Endothelial cell of umbilical vein (primary cell): ENCODE results near the gene TMEM220. TPM values are rescaled to one million over a fixed set of nuclear protein-coding genes. Genes with fewer than 3 reads are reported as not detected.

ENCODE experiments used
- BruUV-seq: library from RNA; stranded (reverse); fragments of 400-500 nt; replicated peaks from 2 replicates; lab custom pipeline; 2021; lab: Mats Ljungman, UMichigan
- CTCF ChIA-PET: fragments of 300-600, 350-600 bp; sonication (Branson Sonifier 250); formaldehyde crosslinking; loops from one replicate; lab custom pipeline; 2021; ENCODE audit warnings: antibody characterized with exemption, inconsistent platforms; lab: Charles Lee
- POLR2A ChIA-PET: fragments of 300-600, 350-600 bp; sonication (Branson Sonifier 250); formaldehyde crosslinking; loops from one replicate; lab custom pipeline; 2021; ENCODE audit warnings: antibody characterized with exemption, inconsistent platforms; lab: Charles Lee
- DNase-seq: peaks from one replicate; pipeline ENCODE4 v3.0.0-alpha.2; 2011; ENCODE audit warnings: low read depth, low spot score
- FAIRE-seq: peaks from 2 replicates; lab custom pipeline; 2011; peaks lifted over from hg19 to GRCh38; lab: Jason Lieb, UNC
- H2AFZ ChIP-seq: 2 replicates; pipeline ENCODE4 v1.6.0; 2012; ENCODE audit warnings: low read depth, low read length, control low read depth, inconsistent platforms
- H3K27ac ChIP-seq: 2 replicates; pipeline ENCODE4 v1.5.1; 2011; ENCODE audit warnings: low read depth, mild to moderate bottlenecking, control low read depth, low read length, moderate library complexity; ENCODE audit not compliant: insufficient read depth
- H3K27me3 ChIP-seq, 2 experiments: 2 replicates each; pipeline versions ENCODE4 v1.6.0 to v1.6.1; 2011; ENCODE audit warnings: low read length in 2 of 2, mixed read lengths in 1 of 2; ENCODE audit not compliant: control insufficient read depth in 2 of 2, insufficient read depth in 2 of 2
- H3K36me3 ChIP-seq, 2 experiments: 2 replicates in 1 of 2; 3 replicates in 1 of 2; pipeline ENCODE4 v1.5.1; 2011; ENCODE audit warnings: low read length in 2 of 2, mild to moderate bottlenecking in 1 of 2, moderate library complexity in 1 of 2; ENCODE audit not compliant: control insufficient read depth in 2 of 2, insufficient read depth in 2 of 2; ENCODE audit errors: extremely low read depth in 1 of 2
- H3K4me1 ChIP-seq: 3 replicates; pipeline ENCODE4 v1.5.1; 2011; ENCODE audit warnings: mild to moderate bottlenecking, low read length; ENCODE audit not compliant: control insufficient read depth, insufficient read depth; ENCODE audit errors: extremely low read depth
- H3K4me2 ChIP-seq: 2 replicates; pipeline ENCODE4 v1.6.1; 2011; ENCODE audit warnings: low read length, control low read depth, mixed read lengths; ENCODE audit not compliant: insufficient read depth
- H3K4me3 ChIP-seq, 3 experiments: fragments of 200-600 bp in 1 of 3; sonication (generic), shearing (Covaris generic) in 1 of 3; replicated peaks in 1 of 3; 2 replicates each; pipeline ENCODE4 v1.5.1; 2011 to 2016; ENCODE audit warnings: control low read depth in 3 of 3, low read length in 3 of 3, mild to moderate bottlenecking in 2 of 3, inconsistent platforms in 1 of 3, low read depth in 1 of 3, moderate library complexity in 1 of 3; ENCODE audit not compliant: insufficient read depth in 1 of 3
- H3K79me2 ChIP-seq: 2 replicates; pipeline ENCODE4 v1.6.0; 2012; ENCODE audit warnings: low read length, inconsistent platforms; ENCODE audit not compliant: control insufficient read depth, insufficient read depth
- H3K9ac ChIP-seq: replicated peaks from 2 replicates; pipeline ENCODE3; 2011; ENCODE audit warnings: low read length, control low read depth; ENCODE audit not compliant: insufficient read depth; ENCODE audit errors: extremely low read depth
- H3K9me1 ChIP-seq: replicated peaks from 3 replicates; pipeline ENCODE4 v1.6.0; 2011; ENCODE audit warnings: mild to moderate bottlenecking, low read length; ENCODE audit not compliant: control insufficient read depth, insufficient read depth; ENCODE audit errors: extremely low read depth
- H3K9me3 ChIP-seq: replicated peaks from 2 replicates; pipeline ENCODE4 v1.5.1; 2012; ENCODE audit warnings: low read length, inconsistent platforms; ENCODE audit not compliant: control insufficient read depth, insufficient read depth
- H4K20me1 ChIP-seq: replicated peaks from 2 replicates; pipeline ENCODE3; 2011; ENCODE audit warnings: mild to moderate bottlenecking, low read length; ENCODE audit not compliant: control insufficient read depth, insufficient read depth; ENCODE audit errors: extremely low read depth
- CTCF ChIP-seq, 2 donors: IDR thresholded peaks; 1 replicate in 1 of 2; 2 replicates in 1 of 2; pipeline ENCODE4 v1.5.1; 2011; ENCODE audit warnings: low read length in 2 of 2, mild to moderate bottlenecking in 2 of 2, moderate library complexity in 2 of 2, control low read depth in 1 of 2, inconsistent platforms in 1 of 2, low read depth in 1 of 2; ENCODE audit not compliant: insufficient read depth in 1 of 2; ENCODE audit errors: extremely low read depth in 1 of 2
- FOS ChIP-seq: IDR thresholded peaks from 2 replicates; pipeline ENCODE4 v1.6.1; 2011; ENCODE audit warnings: mild to moderate bottlenecking, low read length, moderate library complexity, borderline replicate concordance; ENCODE audit not compliant: insufficient read depth
- GATA2 ChIP-seq: IDR thresholded peaks from 2 replicates; pipeline ENCODE4 v1.7.0; 2011; ENCODE audit warnings: low read depth, mild to moderate bottlenecking, moderate library complexity, mixed read lengths, low read length; ENCODE audit not compliant: insufficient read length, insufficient read depth
- JUN ChIP-seq: IDR thresholded peaks from 2 replicates; pipeline ENCODE4 v1.6.1; 2011; ENCODE audit warnings: borderline replicate concordance, low read depth; ENCODE audit not compliant: insufficient read length, insufficient read depth
- MYC ChIP-seq: IDR thresholded peaks from one replicate; pipeline ENCODE4 v1.6.1; 2011; ENCODE audit warnings: mild to moderate bottlenecking, low read depth, low read length
- POLR2A ChIP-seq: IDR thresholded peaks from 2 replicates; pipeline ENCODE4 v1.6.1; 2012; ENCODE audit warnings: low read depth, mild to moderate bottlenecking, control low read depth, low read length
- POLR2AphosphoS5 ChIP-seq: IDR thresholded peaks from 2 replicates; pipeline ENCODE4 v1.6.1; 2012; ENCODE audit warnings: low read depth, mild to moderate bottlenecking, control low read depth, low read length, moderate library complexity; ENCODE audit not compliant: insufficient read depth
- dilution Hi-C: fragments of 300-500 bp; cut with MboI; formaldehyde crosslinking; loops from one replicate; pipeline ENCODE4 v1.15.0; 2019; ENCODE audit warnings: low sequenced_read_pairs; ENCODE audit not compliant: extremely low pct_ligation_motif_present
- intact Hi-C: fragments of 100-400 bp; cut with micrococcal nuclease; formaldehyde crosslinking; loops from one replicate; pipeline ENCODE4 v1.10.0; 2022
- polyA plus RNA-seq, 4 experiments: library from polyadenylated mRNA; depleted of rRNA in 3 of 4; stranded (reverse) in 3 of 4; unstranded in 1 of 4; fragments of >200 nt; gene quantifications; 2 replicates each; pipeline versions ENCODE4 v1.2.1 to v1.2.3, GENCODE V29; 2011 to 2012; ENCODE audit warnings: missing spikeins in 1 of 4
- total RNA-seq: library from RNA; stranded (reverse); gene quantifications from 2 replicates; pipeline ENCODE4 v1.2.3, GENCODE V29; 2021

TMEM220 gene
- total and polyA plus RNA-seq, 2 donors (not counting 3 experiments of a cell fraction or from before 2014, with no cell fraction given) = 3.6 to 11.2 TPM

- H3K4me2 ChIP-seq = no peak overlapping the region
- ChIA-PET POLR2A (no interaction called here), CTCF (interaction anchor here (0.6 to 2.9 kb wide), 19 partner anchors 10 to 1251 kb away, joined by 3 to 36 read pairs (median 4); no protein-coding TSS in a partner anchor)
- no peaks in the 10 kb centered on the region for H3K4me1 ChIP-seq
- no peak overlapping the region for H2AFZ ChIP-seq
- no peaks in the 10 kb centered on the region for H3K9me1 ChIP-seq
- no peak overlapping the region for H3K9ac ChIP-seq
- no peaks in the 10 kb centered on the region for H4K20me1 ChIP-seq
- BruUV-seq = no TSS peak
- no peak for TF ChIP-seq POLR2A
- TF ChIP-seq CTCF (IDR thresholded peaks at IDR 0.05; ENCODE audit: extremely low read depth in 1 of 2, insufficient read depth in 1 of 2, low read depth in 1 of 2, low read length in 2 of 2) = peak; percentile 69 to 77
- no peak for TF ChIP-seq MYC
- no peak for TF ChIP-seq GATA2
- no peaks in the 10 kb centered on the region for H3K36me3 ChIP-seq
- dilution Hi-C loops (no loop called here), intact Hi-C loops (loop anchor here (1.0 to 10.0 kb wide), 3 partner anchors 91 to 1248 kb away; no protein-coding TSS in a partner anchor)
- peak; percentile 45 for DNase-seq
- peak; percentile 88 for FAIRE-seq
- peaks cover 0 to 3% of the 10 kb centered on the region in 2 experiments for H3K27me3 ChIP-seq
- no peak overlapping the region for H3K4me3 ChIP-seq
- H3K27ac ChIP-seq = no peak overlapping the region
- no peaks in the 10 kb centered on the region for H3K9me3 ChIP-seq
- H3K79me2 ChIP-seq = no peaks in the 10 kb centered on the region
Measured at GRCh38 chr17:10737168-10737622, 7.4 kb upstream of the TMEM220 start.

DNA sequence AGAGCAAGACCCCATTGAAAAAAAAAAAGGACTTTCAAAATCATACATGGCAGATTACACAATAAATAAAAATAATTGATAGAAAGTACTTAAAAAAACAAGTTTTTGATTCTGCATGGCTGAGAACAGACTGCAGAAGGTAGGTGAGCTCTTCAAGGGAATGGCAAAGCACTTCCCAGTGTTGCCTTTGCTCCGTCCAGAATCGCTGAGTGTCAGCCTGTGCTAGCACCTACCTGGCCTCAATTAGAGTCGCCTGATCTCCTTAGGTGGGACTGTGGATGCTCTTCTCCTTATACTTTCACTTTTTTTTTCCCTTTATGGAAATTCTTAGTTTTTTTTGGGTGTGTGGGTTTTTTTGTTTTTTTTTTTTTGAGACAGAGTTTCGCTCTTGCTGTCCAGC is 6.0 kb upstream of the TMEM220 start:
- H3K4me2 ChIP-seq = no peak overlapping the region
- H3K4me3 ChIP-seq = no peak overlapping the region
- no peak overlapping the region for H3K27ac ChIP-seq
- H2AFZ ChIP-seq = no peak overlapping the region
- peaks cover 0 to 3% of the 10 kb centered on the region in 2 experiments for H3K27me3 ChIP-seq
- dilution Hi-C loops = no loop called here
- no peaks in the 10 kb centered on the region for H3K9me1 ChIP-seq
- H3K36me3 ChIP-seq = no peaks in the 10 kb centered on the region
- CTCF ChIA-PET = interaction anchor here (0.6 to 2.9 kb wide), 3 partner anchors 12 to 109 kb away, joined by 3 to 19 read pairs (median 6); no protein-coding TSS in a partner anchor
- DNase-seq (no peak), FAIRE-seq (no peak)
- POLR2A ChIA-PET = no interaction called here
- no peaks in the 10 kb centered on the region for H3K79me2 ChIP-seq
- H3K9me3 ChIP-seq = no peaks in the 10 kb centered on the region
- TF ChIP-seq FOS (no peak), CTCF (IDR thresholded peaks at IDR 0.05; ENCODE audit: extremely low read depth in 1 of 2, insufficient read depth in 1 of 2, low read depth in 1 of 2, low read length in 2 of 2) (no peak), GATA2 (no peak), POLR2AphosphoS5 (no peak), POLR2A (no peak), JUN (no peak)
- H4K20me1 ChIP-seq = no peaks in the 10 kb centered on the region
- no TSS peak for BruUV-seq
- H3K9ac ChIP-seq = no peak overlapping the region
- intact Hi-C loops = loop anchor here (10.0 kb wide), 1 partner anchor 1249 kb away; no protein-coding TSS in a partner anchor
- H3K4me1 ChIP-seq = peaks cover 2% of the 10 kb centered on the region
